HepG2 (cell line): Measurements from ENCODE around the gene STEAP1B. TPM values are rescaled to one million over a fixed set of nuclear protein-coding genes. Genes with fewer than 3 reads are reported as not detected.

Experiments used
- AFF4 ChIP-seq: sonication (generic); formaldehyde crosslinking; IDR thresholded peaks from 2 replicates; pipeline ENCODE4 v1.4.0; 2020; ENCODE audit warnings: missing genetic modification reagents
- BCLAF1 ChIP-seq: fragments of 450-650 bp; IDR thresholded peaks from 2 replicates; pipeline ENCODE4 v1.6.1; 2017; ENCODE audit warnings: mild to moderate bottlenecking
- FOXK1 ChIP-seq: sonication (generic); formaldehyde crosslinking; IDR thresholded peaks from 2 replicates; pipeline ENCODE4 v1.4.0; 2020; ENCODE audit warnings: low read depth, missing genetic modification reagents, borderline replicate concordance
- FOXM1 ChIP-seq: sonication (generic); formaldehyde crosslinking; IDR thresholded peaks from 2 replicates; pipeline ENCODE4 v1.5.0; 2020; ENCODE audit warnings: missing genetic modification reagents
- GATA4 ChIP-seq: sonication (generic); IDR thresholded peaks from 2 replicates; pipeline ENCODE4 v1.6.1; 2016; ENCODE audit warnings: antibody characterized with exemption, low read depth, borderline replicate concordance
- GATAD2A ChIP-seq: IDR thresholded peaks from 2 replicates; pipeline ENCODE4 v1.6.1; 2016
- HDAC1 ChIP-seq: sonication (generic); formaldehyde crosslinking; IDR thresholded peaks from 2 replicates; pipeline ENCODE4 v1.5.1; 2020; ENCODE audit warnings: mild to moderate bottlenecking, missing genetic modification reagents
- POGK ChIP-seq: sonication (generic); formaldehyde crosslinking; conservative IDR thresholded peaks from 2 replicates; pipeline ENCODE4 v1.8.0; 2022; ENCODE audit warnings: mild to moderate bottlenecking, moderate library complexity, missing genetic modification reagents
- RBM39 ChIP-seq: fragments of 200-400 bp; formaldehyde crosslinking; IDR thresholded peaks from one replicate; pipeline ENCODE4 v1.6.1; 2018; ENCODE audit warnings: antibody characterized with exemption, mild to moderate bottlenecking, low read depth, low read length; ENCODE audit not compliant: poor library complexity, severe bottlenecking
- TEAD3 ChIP-seq: optimal IDR thresholded peaks from 2 replicates; pipeline ENCODE3; 2016; ENCODE audit warnings: borderline replicate concordance
- ZBTB38 ChIP-seq: sonication (generic); formaldehyde crosslinking; IDR thresholded peaks from 2 replicates; pipeline ENCODE4 v1.5.1; 2020; ENCODE audit warnings: mild to moderate bottlenecking, missing genetic modification reagents
- ZHX1 ChIP-seq: sonication (generic); formaldehyde crosslinking; IDR thresholded peaks from 2 replicates; pipeline ENCODE4 v1.8.1; 2022; ENCODE audit warnings: low read depth, mild to moderate bottlenecking, missing genetic modification reagents
- ZNF224 ChIP-seq: sonication (generic); formaldehyde crosslinking; IDR thresholded peaks from 2 replicates; pipeline ENCODE4 v1.5.0; 2020; ENCODE audit warnings: mild to moderate bottlenecking, missing genetic modification reagents
- ZNF430 ChIP-seq: sonication (generic); formaldehyde crosslinking; IDR thresholded peaks from 2 replicates; pipeline ENCODE4 v1.9.0; 2021; ENCODE audit warnings: mild to moderate bottlenecking, missing genetic modification reagents
- ZNF878 ChIP-seq: sonication (generic); formaldehyde crosslinking; IDR thresholded peaks from 2 replicates; pipeline ENCODE4 v1.8.1; 2023; ENCODE audit warnings: mild to moderate bottlenecking, missing genetic modification reagents, moderate library complexity
- polyA plus RNA-seq, 8 experiments: library from polyadenylated mRNA; depleted of rRNA in 3 of 8; stranded (reverse) in 7 of 8; unstranded in 1 of 8; fragments of >200 nt; fragmentation: Illumina TruSeq in 4 of 8; extraction: Trizol in 4 of 8; gene quantifications; 2 replicates each; pipeline versions ENCODE4 v1.2.1 to v1.2.3, GENCODE V29; 2011 to 2016; ENCODE audit warnings: low read depth in 4 of 8, missing spikeins in 1 of 8, mixed read lengths in 1 of 8; ENCODE audit not compliant: insufficient read depth in 1 of 8
- total RNA-seq, 5 experiments: library from RNA; depleted of rRNA; stranded (reverse); fragments of >200 nt; fragmentation: Illumina TruSeq; extraction: Trizol; gene quantifications; 2 replicates each; pipeline ENCODE4 v1.2.3, GENCODE V29; 2016; ENCODE audit warnings: low read depth in 1 of 5

STEAP1B gene
- total and polyA plus RNA-seq, 2 of the 13 experiments (the other 11 are each of a cell fraction or from before 2014, with no cell fraction given): not detected

- TF ChIP-seq BCLAF1 (no peak), GATA4 (peak; percentile 92; the same call in 1 of the 2 replicates), ZHX1 (CRISPR knock-in tag) (no peak), GATAD2A (CRISPR knock-in tag) (peak; percentile 88), ZNF878 (CRISPR knock-in tag) (peak; percentile 42; the same call in 1 of the 2 replicates), HDAC1 (CRISPR knock-in tag) (peak; percentile 83), TEAD3 (CRISPR knock-in tag) (peak; percentile 89), ZBTB38 (peak; percentile 96), POGK (CRISPR knock-in tag) (no peak), ZNF224 (no peak), FOXK1 (CRISPR knock-in tag) (peak; percentile 77), RBM39 (no peak), ZNF430 (CRISPR knock-in tag) (peak; percentile 65; the same call in 1 of the 2 replicates), AFF4 (CRISPR knock-in tag) (no peak), FOXM1 (CRISPR knock-in tag) (no peak)
These were observed 66.1 kb downstream of the STEAP1B start (continued) for GRCh38 chr7:22433710-22434460.
